GM11168 (cell line): ENCODE measurements around the gene KRTAP5-4.
"Not testable (repeated sequence)": the region's sequence is repeated elsewhere in the genome, so short reads cannot be mapped to it uniquely, and the experiment has no call there.

ENCODE experiments used
- in situ Hi-C: fragments of 300-500 bp; cut with MboI; formaldehyde crosslinking; loops from one replicate; pipeline ENCODE4 v1.12.0; 2022; ENCODE audit warnings: low sequenced_read_pairs; ENCODE audit not compliant: unreplicated experiment

KRTAP5-4 gene

DNA sequence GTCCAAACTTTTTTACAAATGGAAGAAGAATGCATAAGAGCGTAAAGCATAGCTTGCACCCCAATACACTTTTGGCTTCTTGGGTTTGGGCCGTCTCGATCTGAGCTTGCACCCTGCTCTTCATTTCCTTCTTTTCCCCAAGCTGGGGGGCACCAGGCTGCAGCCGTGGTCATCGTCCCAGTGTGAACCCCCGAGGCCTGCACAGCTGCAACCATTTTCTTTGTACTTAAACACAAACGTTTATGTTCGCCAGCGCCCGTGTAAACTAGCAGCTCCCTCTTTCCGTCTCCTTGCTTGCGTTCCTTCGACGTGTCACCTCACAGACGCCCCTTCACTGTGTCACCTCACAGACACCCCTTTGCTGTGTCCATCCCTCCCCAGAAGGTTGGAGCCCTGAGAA is 17.7 kb upstream of the KRTAP5-4 start:
- in situ Hi-C loops: no loop called here

DNA sequence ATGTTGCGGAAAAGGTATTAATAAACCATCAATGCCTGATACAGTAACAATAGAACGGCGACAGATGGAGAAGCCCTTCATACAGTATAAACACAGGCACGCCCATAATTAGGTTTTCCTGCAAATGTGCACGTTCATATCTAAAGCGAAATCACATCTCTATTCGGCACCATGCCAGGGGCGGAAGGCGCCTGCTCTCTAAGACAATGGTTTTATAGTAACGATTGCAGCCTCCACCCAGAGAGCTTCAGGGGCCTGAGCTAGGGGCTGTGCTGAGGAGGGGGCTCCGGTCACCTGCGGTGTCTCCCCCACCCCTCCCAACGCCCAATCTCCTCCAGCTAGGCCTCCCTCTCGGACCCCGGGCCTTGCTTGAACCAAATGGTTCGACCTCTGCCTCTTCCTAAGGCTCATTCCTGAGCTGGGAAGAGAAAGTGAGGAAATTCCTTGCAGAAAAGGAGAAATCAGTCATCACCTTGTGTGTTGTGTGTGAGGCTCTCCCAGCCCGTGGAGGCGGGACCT is 17.2 kb upstream of the KRTAP5-4 start:
- in situ Hi-C loops: no loop called here

DNA sequence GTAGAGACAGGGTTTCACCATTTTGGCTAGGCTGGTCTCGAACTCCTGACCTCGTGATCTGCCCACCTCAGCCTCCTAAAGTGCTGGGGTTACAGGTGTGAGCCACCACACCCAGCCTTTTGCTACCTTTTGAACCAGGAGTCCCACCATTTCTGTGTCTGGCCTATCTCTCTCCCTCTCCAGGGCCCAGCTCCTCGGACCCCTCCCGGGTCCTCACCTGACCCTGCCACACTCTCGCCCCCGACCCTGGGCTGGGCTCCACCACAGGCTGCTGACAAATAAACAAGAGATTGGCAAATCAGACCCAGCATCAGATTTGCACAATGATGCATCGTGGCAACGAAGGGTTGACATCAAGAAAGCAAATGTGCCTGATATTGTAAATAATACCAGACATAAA is 16.4 kb upstream of the KRTAP5-4 start:
- in situ Hi-C loops: no loop called here

DNA sequence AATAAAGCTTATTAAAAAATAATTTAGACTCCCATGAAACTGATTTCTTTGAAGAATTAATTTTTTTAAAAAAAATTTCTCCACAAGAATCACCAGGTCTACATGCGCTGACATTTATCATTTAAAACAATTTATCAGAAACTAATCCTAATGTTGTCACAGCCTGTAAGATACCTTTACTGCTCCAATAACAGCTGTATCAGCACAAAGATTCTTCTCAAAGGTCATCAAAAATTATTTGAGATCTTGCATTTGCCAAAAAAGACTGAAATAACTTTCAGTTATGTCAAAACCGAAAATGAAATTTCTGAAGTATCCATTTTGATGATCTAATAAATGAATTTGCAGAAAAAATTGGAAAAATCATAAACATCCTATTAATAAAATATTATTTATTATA is 15.7 kb upstream of the KRTAP5-4 start:
- in situ Hi-C loops: no loop called here

DNA sequence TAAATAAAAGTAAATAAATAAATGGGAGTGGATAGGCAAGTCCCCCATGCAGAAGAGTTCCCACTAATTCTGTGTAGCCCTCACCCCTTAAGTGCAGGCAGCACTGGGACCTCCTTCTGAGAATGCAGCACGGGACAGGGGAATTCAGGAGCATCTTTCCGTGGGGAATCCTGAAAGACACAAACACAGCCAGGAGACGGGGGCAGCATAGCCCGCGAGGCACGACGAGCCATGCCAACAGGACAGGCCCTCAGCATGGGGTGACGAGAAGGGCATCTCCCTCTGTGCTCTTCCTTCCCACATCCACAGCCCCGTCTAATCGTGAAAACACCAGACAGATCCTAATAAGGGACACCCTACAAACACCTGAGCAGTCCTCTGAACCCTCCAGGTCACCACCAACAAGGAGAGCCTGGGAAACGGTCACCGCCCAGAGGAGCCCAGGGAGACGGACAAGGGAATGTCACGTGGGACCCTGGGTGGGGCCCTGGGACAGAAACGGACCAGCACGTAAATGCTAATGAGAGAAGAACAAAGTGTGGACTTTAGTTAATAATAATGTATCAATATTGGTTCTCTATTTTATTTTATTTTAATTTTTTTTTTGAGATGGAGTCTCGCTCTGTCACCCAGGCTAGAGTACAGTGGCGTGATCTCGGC is 14.5 kb upstream of the KRTAP5-4 start:
- in situ Hi-C loops: no loop called here

DNA sequence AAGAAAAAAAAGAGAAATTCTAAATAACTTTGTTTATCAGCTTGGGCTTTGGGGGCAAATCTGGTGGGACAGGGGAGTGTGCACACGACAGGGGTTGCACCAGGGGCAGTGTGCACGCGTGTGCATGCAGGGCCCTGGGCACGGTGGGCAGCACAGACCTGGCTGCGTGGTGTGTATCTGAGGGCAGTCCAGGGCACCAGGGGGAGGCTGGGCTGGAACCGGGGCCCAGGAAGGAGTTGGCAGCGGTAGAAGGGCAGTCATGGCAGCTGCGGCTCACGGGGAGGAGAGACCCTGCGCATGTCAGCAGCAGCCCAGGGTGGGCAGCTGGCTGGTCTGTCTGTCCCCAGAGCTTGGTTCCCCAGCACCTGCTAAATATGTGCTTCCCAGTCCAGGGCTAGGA is 11.9 kb upstream of the KRTAP5-4 start:
- in situ Hi-C loops: no loop called here

DNA sequence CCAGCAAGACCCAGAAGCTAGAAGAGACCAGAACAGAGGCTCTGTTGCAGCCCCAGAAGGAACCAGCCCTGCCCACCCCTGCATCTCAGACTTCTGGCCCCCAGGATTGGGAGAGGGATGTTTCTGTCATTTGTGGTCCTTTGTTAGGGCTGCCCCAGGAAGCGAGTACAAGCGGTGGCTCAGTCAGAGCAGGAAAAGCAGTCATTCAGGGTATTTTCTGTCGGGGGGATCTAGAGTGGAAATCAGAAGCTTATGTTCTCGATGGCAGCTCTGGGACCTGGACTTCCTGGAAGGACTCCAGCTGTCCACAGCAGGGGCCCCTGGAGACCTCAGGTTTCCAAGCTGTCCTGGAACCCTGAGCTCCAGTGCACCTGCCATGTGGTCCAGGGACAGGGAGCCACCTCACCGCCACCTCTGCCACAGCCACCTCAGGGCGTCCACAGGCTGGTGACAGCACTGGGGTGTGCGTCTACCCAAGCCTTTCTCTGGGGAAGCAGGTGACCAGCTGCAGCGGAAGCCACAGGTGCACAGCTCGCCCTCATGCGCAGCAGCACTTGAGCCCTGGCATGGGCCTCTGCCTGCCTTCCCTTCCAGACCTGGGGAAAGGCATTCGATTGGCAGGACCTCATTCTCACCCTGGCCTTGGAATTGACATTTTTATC is 10.2 kb upstream of the KRTAP5-4 start:
- in situ Hi-C loops: no loop called here

DNA sequence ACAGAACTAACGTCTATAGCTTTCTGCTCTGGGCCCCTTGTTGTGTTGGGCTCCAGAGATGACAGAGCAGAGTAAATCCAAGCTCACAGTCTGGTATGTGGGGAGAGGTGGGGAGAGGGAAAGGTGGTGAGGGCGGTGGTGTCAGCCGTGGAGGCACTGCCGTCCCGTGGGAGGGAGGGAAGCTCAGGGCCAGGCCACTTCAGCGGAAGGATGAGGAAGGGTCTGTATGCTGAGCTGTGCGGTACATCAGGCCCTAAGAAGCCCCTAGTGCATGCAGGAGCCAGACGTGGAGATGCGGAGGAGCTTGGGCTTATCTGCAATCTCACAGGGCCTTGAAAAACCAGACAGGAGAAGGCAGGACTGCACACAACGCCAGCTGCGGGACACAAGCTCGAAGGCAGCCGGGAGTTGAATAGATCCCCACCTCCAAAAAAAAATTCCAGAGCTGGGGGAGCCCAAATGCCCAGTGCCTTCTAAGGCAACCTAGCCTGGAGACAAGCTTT is 9.2 kb upstream of the KRTAP5-4 start:
- in situ Hi-C loops: no loop called here

DNA sequence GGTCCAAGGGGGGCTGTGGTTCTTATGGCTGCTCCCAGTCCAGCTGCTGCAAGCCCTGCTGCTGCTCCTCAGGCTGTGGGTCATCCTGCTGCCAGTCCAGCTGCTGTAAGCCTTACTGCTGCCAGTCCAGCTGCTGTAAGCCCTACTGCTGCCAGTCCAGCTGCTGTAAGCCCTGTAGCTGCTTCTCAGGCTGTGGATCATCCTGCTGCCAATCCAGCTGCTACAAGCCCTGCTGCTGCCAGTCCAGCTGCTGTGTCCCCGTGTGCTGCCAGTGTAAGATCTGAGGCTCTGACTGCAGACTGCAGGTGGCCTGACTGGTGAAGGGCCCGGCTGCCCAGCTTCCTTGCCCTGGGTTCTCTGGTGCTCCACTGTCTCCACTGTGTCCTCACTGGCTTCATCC is 8.3 kb upstream of the KRTAP5-4 start:
- in situ Hi-C loops: no loop called here

DNA sequence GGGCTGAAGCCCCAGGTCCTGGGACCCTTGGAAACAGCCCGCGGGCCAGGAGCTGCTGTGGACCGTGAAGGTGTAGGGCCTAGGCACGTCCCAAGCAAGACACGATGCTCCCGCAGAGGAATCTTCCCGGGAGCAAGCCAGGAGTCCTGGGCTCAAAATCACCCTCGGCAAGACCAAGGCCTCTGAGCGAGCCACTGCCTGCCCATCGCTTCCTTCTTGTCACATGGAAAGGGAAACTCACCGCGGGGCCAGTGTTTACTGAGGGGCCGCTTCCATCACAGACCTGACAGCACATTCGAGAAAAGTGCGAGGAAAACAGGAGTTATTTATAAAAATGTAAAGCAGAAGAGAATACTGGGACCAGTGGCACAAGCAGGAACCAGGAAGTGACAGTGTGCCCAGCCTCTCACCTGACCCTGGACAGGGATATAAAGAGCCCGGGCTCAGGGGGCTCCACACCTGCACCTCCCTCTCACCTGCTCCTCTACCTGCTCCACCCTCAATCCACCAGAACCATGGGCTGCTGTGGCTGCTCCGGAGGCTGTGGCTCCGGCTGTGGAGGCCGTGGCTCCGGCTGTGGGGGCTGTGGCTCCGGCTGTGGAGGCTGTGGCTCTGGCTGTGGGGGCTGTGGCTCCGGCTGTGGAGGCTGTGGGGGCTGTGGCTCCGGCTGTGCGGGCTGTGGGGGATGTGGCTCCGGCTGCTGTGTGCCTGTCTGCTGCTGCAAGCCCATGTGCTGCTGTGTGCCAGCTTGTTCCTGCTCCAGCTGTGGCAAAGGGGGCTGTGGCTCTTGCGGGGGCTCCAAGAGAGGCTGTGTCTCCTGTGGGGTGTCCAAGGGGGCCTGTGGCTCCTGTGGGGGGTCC is 7.6 kb upstream of the KRTAP5-4 start, which contains the start of gene KRTAP5-5:
TSS of gene KRTAP5-5 (plus strand) at position 450 of the 860 bp plus-strand sequence. CDS start at position 516, 66 bp downstream.
- in situ Hi-C loops: no loop called here

DNA sequence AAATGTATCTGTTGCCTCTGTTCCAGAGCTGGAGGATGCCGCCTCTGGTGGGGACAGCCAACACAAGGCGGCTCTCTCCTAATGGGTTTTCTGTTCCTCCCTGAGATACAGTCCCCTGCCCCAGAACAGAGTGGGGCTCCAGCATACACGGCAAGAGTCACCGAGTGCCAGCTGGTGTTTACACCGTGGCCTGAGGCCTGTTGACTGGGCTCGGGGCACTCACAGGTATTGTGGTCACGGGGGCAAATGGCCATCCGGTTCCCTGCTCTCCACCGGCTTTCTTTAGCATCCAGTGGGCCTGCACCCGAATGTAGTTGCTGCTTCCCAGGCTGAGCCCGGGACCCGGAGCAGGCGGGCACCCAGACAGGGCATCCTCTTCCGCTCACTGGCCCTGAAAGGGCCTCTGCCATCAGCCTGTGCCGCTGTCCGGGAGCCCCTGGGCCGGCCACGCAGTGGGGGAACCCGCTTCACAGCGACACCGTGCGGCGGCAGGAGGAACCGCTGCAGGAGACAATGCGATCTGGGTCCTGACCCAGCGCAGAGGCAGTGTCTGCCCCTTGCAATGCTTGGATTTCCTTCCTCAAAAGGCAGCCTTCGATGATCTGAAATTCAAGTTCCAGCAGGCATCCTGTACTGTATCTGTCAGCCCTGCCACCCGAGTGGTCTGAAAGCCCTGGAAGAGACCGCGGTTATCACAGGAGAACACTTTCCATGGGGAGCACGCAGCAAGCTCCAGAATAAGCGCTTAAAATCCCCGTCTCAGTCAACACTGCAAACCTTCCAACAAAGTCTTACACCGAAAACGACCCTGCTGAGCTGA is 6.8 kb upstream of the KRTAP5-4 start:
- in situ Hi-C loops: no loop called here

DNA sequence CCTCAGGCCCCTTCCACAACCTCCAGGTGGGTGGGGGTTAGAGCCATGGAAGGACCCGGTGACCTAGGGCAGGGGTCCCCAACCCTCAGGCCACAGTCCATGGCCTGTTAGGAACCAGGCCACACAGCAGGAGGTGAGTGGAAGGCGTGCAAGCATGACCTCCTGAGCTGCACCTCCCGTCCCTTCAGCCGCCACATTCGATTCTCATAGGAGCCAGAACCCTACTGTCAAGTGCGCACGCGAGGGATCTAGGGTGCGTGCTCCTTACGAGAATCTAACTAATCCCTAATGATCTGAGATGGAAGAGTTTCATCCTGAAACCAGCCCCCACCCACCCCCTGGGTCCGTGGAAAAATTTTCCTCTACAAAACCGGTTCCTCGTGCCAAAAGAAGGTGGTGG is 3.6 kb upstream of the KRTAP5-4 start:
- in situ Hi-C loops: no loop called here

DNA sequence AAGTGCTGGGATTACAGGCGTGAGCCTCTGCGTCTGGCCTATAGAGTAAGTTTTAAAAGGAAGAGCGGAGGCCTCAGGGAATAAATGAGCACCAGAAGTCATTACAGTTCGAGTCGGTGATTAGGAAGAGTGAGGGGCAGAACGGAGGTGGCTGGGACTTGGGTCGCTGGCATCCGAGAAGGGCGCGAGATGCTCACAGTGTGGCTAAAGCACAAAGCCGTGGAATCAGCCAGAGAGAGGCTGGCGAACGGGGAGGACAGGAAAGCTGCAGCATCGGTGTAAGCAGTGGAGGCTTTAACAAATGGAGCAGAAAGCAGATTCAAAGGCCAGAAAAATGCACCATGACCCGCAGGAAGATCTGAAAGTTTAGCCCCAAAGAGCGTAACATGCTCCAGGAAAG is 2.7 kb upstream of the KRTAP5-4 start:
- in situ Hi-C loops: no loop called here

DNA sequence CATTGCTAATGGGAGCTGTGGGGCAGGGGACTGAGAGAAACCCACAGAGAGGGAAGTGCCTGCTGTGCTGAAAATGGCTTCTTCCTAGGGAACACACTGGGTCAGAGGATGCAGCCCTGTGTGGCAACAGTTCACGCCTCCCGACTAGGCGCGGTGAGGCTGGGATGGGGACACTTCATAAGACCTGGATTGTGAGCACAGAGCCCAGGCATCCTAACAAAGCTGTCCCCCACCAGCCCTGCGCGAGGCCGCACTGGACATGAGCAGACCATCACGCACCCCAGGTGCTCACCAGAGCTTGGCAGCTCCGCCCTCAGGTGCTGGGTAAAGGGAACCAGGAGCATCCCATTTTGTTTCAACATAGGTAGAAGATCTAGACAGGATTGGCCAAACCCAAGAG is 1.8 kb upstream of the KRTAP5-4 start:
- in situ Hi-C loops: no loop called here

DNA sequence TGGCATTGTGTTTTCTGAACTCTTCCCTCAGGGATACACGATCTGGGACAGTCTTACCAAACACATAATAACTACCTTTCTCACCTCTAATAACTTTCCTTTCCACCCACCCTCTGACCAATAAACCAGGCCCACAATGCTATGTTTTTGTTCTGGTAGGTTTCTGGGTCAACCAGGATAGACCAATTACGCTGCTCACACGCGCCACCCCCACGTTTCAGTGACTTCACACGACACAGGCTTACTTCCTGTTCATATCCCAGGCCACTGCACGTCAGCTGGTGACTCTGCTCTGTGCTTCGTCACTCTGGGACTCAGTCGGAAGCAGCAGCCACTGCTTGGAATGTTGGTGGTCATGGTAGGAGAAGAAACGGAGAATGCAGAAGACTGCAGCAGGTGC is 2.5 kb downstream of the KRTAP5-4 start:
- in situ Hi-C loops: no loop called here

DNA sequence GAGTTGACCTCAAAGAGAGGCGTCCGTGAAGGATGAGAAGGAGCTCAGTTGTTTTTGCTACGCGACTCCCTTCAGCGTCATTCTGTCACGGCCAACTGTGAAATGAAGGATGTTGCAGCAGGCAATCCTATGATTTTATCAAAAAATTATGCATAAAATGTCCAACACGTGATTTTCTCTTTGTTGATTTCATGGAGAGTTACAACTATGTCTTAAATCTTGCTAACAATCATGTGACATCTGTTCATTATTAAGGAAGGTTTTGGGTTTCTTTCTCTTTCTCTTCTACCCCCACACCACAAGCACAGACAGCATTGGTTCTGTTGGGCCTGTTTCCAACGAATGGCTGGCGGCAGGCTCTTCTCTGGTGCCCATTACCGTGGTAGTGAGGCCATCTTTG is 3.7 kb downstream of the KRTAP5-4 start:
- in situ Hi-C loops: no loop called here

DNA sequence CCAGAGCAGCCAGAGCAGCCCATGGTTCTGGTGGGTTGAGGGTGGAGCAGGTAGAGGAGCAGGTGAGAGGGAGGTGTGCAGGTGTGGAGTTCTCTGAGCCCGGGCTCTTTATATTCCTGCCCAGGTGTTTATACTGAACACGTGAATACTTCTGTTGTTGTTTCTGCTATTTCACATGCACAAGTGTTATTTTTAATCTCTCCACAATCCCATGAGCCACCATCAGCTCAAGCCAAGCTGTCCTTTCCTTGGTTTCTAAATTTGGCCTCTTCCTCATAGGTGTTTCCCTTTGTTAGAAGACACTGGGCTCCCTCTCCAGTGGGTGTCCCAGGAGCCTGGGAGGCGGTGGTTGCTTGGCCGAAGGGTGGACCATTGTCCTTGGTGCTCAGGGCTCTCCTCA is 13.6 kb downstream of the KRTAP5-4 start, which contains the start of gene KRTAP5-3:
TSS of gene KRTAP5-3 (minus strand) at position 101 of the 400 bp plus-strand sequence. CDS start at position 23, 78 bp downstream.
- in situ Hi-C loops: no loop called here

DNA sequence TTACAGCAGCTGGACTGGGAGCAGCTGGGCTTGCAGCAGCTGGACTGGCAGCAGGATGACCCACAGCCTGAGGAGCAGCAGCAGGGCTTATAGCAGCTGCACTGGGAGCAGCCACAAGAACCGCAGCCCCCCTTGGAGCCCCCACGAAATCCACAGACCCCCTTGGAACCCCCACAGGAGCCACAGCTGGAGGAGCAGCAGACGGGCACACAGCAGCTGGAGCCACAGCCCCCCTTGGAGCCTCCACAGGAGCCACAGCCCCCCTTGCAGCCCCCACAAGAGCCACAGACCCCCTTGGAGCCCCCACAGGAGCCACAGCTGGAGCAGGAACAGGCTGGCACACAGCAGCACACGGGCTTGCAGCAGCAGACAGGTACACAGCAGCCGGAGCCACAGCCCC is 14.0 kb downstream of the KRTAP5-4 start:
- in situ Hi-C loops: not testable (repeated sequence)

DNA sequence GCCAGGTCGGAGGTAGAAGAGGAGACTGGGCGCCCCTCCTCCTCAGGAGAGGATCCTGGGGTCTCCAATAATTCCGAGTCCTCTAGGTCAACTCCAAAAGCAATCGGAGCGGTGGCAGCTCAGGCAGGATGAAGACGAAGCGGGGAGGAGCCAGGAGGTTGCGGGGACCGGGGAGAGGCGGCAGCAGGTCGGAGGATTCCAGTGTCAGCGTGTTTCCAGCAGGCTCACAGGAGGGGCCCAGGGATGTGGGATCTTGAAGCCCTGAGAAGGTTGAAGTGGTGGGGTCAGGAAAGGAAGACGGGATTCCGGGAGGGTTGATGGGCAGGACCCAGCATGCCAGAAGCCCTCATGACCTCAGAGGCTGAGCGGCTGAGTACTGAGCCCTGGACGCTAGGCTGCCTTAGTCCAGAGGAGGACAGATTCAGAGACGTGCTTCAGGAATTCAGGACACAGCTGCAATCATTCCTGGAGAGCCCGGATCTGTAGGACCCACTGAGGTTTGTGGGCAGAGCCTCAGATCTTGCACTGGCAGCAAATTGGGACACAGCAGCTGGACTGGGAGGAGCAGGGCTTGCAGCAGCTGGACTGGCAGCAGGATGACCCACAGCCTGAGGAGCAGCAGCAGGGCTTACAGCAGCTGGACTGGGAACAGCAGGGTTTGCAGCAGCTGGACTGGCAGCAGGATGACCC is 14.6 kb downstream of the KRTAP5-4 start:
- in situ Hi-C loops: not testable (repeated sequence)
